ENCODE data around the gene HSPB2.

The HSPB2 gene

DNA sequence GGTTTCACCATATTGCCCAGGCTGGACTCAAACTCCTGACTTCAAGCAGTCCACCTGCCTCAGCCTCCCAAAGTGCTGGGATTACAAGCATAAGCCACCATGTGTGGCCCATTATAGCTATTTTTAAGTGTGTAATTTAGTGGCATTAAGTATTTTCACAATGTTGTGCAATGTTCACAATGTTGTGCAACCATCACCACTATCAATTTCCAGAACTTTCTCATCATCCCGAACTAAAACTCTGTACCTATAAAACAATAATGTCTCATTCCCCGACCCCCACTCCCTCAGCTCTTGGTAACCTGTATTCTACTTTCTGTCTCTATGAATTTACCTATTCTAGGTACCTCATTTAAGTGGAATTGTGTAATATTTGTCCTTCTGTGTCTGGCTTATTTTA is 25.7 kb upstream of the HSPB2 start:
- TF ChIP-seq, protein P1, sequence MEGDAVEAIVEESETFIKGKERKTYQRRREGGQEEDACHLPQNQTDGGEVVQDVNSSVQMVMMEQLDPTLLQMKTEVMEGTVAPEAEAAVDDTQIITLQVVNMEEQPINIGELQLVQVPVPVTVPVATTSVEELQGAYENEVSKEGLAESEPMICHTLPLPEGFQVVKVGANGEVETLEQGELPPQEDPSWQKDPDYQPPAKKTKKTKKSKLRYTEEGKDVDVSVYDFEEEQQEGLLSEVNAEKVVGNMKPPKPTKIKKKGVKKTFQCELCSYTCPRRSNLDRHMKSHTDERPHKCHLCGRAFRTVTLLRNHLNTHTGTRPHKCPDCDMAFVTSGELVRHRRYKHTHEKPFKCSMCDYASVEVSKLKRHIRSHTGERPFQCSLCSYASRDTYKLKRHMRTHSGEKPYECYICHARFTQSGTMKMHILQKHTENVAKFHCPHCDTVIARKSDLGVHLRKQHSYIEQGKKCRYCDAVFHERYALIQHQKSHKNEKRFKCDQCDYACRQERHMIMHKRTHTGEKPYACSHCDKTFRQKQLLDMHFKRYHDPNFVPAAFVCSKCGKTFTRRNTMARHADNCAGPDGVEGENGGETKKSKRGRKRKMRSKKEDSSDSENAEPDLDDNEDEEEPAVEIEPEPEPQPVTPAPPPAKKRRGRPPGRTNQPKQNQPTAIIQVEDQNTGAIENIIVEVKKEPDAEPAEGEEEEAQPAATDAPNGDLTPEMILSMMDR (IDR thresholded peaks at IDR 0.05; ENCODE audit: insufficient read depth, low read length, missing control alignments) = no peak
- DNase-seq (ENCODE audit: low read depth, low spot score) = no peak
- ChIA-PET CTCF (interaction anchor here (1.5 kb wide), 2 partner anchors 42 to 44 kb away, joined by 4 read pairs; no protein-coding TSS in a partner anchor), POLR2A (no interaction called here)
- H3K4me3 ChIP-seq (ENCODE audit: low read depth, low read length) = no peak overlapping the region

DNA sequence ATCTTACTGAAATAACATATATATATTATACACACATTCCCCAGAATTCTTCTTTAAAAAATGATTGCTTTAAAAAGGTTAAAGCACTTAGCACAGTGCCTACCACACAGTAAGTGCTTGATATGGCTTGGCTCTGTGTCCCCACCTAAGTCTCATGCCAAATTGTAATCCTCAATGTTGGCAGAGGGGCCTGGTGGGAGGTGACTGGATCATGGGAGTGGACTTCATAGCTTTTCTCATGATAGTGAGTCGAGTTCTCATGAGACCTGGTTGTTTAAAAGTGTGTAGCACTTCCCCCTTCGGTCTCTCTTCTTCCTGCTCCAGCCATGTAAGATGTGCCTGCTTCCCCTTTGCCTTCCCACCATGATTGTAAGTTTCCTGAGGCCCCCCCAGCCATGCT is 7.1 kb upstream of the HSPB2 start:
- CTCF ChIA-PET = no interaction called here
- no peak overlapping the region for H3K4me3 ChIP-seq (ENCODE audit: low read depth, low read length)
- POLR2A ChIA-PET = interaction anchor here (0.6 kb wide), 1 partner anchor 157 kb away, joined by 4 read pairs; no protein-coding TSS in a partner anchor
- TF ChIP-seq, protein P1 (IDR thresholded peaks at IDR 0.05; ENCODE audit: insufficient read depth, low read length, missing control alignments) = no peak
- DNase-seq (ENCODE audit: low read depth, low spot score) = peak; percentile 70

DNA sequence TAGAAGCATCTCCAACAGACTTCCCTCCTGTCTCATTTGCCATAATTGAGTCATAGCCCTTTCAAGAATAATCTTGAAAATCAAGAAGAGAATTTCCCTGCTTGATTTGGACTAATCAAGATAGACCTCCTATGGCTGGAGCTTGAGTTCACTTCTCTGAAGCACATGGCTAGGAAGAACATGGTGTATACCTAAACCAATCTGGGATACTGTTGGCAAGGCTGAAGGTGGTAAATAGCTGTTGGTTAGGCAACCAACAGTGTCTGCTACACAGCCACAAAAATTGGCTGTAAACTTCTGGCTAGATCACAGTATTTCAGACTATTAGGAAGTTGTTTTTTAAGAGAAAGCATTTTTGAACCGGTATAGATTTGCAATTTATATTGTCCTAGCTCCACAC is 5.9 kb upstream of the HSPB2 start:
- POLR2A ChIA-PET = no interaction called here
- CTCF ChIA-PET = interaction anchor here (1.7 to 1.8 kb wide), 2 partner anchors 25 to 31 kb away, joined by 3 to 7 read pairs; no protein-coding TSS in a partner anchor
- TF ChIP-seq, protein P1 (IDR thresholded peaks at IDR 0.05; ENCODE audit: insufficient read depth, low read length, missing control alignments) = no peak
- DNase-seq (ENCODE audit: low read depth, low spot score) = no peak
- no peak overlapping the region for H3K4me3 ChIP-seq (ENCODE audit: low read depth, low read length)

DNA sequence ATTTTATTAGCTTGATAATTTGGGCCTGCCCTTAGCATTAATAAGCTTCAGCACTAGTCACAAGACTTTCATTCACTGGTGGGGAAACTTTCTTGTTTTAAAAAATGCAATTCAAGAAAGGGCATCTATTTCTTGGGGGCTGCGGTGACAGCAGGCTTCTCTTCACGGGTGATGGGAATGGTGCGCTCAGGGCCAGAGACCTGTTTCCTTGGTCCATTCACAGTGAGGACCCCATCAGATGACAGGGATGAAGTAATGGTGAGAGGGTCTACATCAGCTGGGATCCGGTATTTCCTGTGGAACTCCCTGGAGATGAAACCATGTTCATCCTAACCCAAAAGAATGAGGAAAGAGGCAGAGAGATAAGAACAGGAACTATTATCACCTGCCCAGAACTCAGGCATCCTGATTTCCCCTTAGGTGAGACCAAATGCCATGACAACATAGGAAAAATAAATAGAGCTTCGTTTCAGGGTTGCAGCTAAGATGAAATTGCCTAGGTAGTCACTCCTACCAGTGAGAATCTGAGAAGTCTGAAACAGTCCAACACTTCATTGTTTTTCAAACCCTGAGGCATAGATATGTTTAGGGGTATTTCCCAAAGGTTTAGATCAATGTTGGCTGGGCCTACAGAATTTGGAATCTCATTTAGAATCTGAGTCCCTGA is 3.8 kb upstream of the HSPB2 start:
- POLR2A ChIA-PET = no interaction called here

DNA sequence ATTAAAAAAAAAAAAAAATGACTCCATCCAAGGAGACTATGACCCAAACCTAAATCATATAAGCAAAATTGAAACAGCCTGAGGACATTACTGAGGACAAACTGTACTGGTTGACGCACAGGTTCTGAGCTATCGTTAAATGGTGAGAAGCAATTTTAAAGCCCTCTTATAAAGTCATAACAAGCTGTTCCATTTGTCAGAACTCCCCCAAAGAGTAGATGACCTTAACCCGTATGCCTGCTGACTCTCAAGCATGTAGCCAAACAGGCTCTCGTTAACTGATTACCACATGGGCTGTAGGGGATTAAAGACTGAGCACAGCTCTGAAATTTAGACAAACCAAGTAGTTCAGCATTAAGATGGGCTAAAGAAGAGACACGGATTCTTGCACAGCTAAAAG is 3.2 kb upstream of the HSPB2 start:
- no peak for DNase-seq (ENCODE audit: low read depth, low spot score)
- POLR2A ChIA-PET = no interaction called here
- H3K4me3 ChIP-seq (ENCODE audit: low read depth, low read length) = no peak overlapping the region
- CTCF ChIA-PET = interaction anchor here (1.0 to 1.4 kb wide), 2 partner anchors 17 to 32 kb away, joined by 3 to 5 read pairs; no protein-coding TSS in a partner anchor
- TF ChIP-seq, protein P1 (IDR thresholded peaks at IDR 0.05; ENCODE audit: insufficient read depth, low read length, missing control alignments) = no peak

More for the DNA sequence above, 3.8 kb upstream of the HSPB2 start:
- DNase-seq (ENCODE audit: low read depth, low spot score) = no peak
- CTCF ChIA-PET = interaction anchor here (1.0 kb wide), 1 partner anchor 32 kb away, joined by 3 read pairs; no protein-coding TSS in a partner anchor
- TF ChIP-seq, protein P1 (IDR thresholded peaks at IDR 0.05; ENCODE audit: insufficient read depth, low read length, missing control alignments) = no peak
- no peak overlapping the region for H3K4me3 ChIP-seq (ENCODE audit: low read depth, low read length)

DNA sequence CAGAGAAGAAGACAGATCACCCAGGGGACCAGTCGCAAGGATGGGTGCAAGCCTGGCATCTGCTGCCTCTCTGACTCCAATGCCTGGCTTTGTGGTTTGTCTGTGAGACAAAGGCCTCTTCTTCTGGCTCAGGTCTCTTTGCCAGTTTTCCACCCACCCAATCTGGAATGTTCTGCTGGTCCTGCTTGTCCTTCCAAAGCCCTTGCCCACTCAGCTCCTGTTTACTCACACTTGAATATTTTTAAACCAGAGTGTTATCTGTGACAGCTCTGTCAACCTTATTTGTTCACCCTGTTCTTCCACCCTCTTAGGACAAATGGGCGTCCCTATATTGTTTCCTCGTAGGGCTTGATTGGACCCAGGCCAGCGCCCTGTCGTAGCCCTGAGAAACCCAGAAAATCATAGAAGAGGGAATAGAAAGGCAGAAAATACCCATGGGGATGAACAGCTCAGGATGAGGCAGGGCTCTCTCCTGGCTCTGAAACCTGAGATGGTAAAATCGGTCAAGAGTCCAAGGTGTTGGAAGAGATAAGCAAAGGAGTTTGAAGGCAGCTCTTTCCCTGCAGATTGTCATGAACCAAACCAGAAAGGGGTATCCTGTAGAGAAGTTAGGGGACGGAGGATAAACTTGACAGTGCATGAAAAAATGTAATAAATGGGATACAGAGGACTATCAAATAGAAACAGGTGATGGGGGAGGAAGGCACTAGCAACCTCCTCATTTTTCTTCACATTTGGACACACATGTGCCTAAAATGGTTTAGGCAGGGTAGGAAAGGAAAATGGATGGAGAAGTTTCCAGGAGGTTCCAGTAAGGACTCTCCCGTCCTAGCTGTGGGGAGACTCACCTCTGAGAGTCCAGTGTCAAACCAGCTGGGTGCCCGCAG is 1.6 kb upstream of the HSPB2 start:
- TF ChIP-seq, protein P1 (IDR thresholded peaks at IDR 0.05; ENCODE audit: insufficient read depth, low read length, missing control alignments) = no peak
- ChIA-PET POLR2A (interaction anchor here (0.8 to 1.8 kb wide), 3 partner anchors 13 to 40 kb away, joined by 3 to 10 read pairs (median 5); no protein-coding TSS in a partner anchor), CTCF (interaction anchor here (0.9 to 3.0 kb wide), 6 partner anchors 13 to 33 kb away, joined by 3 to 13 read pairs (median 4); no protein-coding TSS in a partner anchor)
- no peak for DNase-seq (ENCODE audit: low read depth, low spot score)
- peak overlapping the region; percentile 50 for H3K4me3 ChIP-seq (ENCODE audit: low read depth, low read length)

Data from AG04449 (cell line).